Amniotic stem cell (primary cell): ENCODE measurements around the gene HIGD2A.
"Not testable (repeated sequence)": the region's sequence is repeated elsewhere in the genome, so short reads cannot be mapped to it uniquely, and the experiment has no call there.

Experiments
- DNase-seq: peaks from one replicate; lab custom pipeline; 2025; lab: John Stamatoyannopoulos, UW

Gene HIGD2A

DNA sequence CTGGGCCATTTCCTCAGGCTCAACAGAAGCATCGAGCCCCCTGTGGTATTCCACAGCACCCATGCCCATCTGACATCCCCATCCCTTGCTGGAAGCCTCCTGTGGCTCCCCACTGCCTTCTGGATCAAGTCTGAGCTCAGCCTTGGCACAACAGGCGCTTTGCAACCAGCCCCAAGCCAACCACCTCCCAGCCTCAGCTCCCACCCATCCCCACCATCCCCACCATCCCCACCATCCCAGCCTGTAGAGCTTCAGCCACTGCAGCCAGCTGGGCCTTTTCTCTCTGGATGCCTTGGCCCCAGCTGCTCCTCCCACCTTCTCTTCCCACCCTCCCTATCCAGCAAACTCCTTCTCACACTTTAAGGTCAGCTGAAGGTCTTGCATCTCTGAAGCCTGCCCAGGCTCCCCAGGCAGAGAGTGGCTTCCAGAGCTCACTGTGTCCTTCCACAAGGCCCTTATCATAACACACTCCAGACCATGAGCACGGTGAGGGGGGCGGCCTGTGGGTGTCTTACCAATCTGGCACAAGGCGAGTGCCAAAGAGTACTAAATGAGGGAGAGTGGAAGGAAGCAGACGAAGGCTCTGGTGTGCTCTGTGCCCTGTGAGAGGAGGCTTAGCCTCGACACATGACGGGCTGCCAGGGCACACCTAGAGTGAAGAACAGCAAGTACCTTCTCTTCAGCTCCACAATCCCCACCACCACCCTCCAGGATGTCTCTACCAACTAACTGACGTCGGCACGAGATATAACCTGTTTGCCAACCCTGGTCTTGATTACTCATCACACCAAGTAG lies 6.5 kb downstream of the HIGD2A start:
- no peak for DNase-seq

DNA sequence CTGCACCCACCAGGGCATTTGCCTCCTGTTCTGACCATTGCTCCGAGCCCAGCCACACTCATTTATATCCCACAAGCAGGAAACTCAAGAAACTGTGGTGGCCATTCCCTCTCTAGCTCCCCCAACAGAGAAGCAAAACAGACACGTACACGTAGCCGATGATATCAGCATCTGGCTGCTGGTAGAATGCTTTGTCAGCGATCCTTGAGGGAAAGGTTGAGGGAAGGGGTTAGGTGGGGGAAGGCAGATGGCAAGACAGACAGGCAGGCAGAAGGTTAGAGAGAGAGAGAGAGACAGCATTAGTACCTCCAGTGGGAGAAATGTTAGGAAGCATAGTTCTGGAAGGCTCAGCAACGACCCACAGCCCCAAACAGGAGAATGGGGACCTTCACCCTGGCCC lies 7.8 kb downstream of the HIGD2A start:
- no peak for DNase-seq

DNA sequence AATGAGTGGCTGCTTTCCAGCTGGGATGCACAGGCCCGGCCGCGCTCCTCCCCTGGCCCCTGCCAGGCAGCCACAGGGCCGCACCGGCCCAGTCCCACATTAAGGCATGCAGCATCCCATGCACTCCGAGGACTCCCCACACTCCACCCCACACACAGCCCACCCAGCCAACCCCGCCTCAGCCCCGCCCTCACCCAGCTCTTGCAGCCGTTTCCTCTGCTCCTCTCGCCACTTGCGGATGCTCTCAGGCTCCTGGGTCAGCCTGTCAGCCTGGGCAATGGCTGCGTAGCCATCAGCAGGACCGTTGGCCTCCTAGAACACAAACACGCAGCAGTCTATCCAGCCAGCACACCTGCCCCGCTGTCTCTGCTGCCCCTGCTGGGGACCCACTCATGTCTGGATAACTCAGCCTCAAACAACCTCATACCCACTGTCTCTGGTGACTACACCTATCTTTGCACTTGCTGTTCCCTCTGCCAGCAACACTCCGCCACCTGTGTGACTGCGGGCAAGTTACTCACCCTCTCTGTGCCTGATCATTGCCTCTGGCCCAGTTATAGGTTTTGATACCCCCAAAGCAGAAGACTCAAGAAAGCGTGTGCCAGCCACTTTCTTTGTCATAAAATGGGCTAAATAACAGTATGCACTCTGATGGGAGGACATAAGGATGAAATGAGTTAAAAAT lies 9.3 kb downstream of the HIGD2A start:
- no peak for DNase-seq

DNA sequence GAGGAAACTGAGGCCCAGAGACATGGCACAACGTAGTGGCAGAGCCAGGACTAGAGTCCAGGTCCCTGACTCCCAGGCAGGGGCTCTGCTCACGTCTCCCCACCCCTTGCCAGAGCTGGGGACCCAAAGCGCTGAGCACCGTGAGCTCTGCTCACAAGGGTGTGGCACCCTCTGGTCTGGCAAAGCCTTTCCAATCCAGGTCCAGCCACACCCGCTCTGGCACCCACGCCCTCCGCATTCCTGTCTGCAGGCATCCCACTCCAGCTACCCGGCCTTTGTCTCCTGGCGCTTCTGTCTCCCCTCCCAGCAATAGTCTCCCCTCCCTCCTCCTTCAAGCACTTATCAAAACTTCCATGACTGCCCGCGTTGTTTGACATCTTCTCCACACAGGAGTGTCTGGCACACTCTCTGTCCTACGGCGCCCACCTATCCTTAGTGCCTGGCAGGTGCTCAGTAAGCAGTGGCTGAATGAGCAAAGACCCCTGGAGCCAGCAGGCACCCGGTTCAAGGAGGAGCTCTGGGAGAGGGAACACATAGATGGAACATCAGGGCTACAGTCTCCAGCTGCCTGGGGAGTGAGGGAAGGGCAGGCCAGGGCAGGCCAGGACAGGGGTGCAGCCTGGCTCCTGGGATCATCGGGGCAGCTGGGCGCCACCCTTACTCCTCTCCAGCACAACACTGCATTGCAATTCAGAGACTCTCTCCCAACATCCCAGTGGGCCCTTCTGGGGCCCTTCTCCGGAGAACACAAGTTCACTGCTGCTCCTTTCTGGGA lies 12.0 kb downstream of the HIGD2A start:
- DNase-seq, result no peak

DNA sequence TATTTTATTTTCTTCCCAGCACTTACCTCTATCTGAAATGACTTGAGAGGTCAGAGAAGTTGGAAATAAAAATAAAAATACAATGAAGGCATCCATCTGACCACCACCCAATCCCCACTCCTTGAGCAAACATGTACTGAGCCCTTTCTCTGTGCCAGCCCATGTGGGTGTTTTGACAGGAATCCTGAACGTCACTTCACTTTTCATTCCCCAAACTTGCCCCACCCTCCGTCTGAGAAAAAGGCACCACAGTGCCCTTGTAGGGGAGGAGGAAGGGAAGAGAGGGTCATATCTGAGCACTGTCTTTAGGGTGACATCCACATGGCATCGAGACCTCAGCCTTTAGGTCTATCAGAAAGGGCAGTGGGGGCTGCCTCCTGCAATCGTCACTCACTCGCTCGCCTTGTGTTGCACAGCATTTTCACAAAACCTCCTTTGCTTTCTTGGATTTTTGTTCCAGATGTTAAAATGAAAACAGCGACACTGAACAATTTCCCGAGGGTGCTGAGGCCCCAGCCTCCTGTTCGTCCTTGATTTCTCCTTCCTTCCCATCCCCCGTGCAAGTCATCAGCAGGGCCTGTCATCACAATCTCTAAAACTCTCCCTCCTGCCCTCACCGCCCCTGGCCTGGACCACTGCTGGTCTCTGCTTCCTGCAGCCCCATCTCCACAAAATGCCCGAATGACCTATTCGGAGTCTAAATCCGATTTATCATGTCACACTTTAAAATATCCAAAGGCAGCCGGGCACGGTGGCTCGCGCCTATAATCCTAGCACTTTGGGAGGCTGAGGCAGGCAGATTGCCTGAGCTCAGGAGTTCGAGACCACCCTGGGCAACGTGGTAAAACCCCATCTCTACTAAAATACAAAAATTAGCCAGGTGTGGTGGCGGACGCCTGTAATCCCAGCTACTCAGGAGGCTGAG lies 13.0 kb downstream of the HIGD2A start:
- DNase-seq, result no peak

DNA sequence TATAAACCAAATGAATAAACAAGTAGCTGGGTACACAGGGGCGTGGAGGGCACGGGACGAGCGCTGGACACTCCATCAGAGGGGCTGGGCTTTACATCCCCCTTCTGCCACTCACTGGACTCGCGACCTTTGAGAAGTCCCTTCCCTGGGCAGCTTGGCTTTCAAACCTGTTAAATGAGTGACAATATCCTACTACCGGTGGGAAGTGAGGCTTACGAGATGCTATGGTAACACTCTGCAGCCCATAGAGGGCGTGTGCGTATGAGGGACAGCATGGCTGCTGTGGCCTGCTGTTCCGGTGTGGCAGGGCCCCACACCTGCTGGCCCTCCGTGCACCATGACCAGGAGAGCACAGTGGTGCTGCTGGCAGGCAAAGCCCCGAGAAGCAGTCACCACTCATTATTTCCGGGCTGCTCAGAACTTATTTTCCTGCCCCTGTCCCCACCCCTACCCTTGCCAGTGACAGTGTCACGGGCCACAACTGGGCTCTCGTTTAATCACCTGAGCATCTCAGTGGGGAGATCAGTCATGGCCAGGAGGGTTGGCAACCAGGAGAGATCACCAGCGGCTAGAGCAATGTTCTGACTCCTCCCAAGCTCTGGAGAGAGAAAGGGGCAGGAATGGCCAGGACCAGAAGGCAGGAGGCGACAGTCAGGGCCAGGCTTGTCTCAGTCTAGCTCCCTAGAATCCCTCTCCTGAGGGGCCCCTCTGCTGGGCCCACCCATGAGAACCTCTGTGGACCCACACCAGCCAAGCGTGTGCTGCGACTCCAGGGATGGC lies 17.3 kb downstream of the HIGD2A start:
- DNase-seq, result no peak

DNA sequence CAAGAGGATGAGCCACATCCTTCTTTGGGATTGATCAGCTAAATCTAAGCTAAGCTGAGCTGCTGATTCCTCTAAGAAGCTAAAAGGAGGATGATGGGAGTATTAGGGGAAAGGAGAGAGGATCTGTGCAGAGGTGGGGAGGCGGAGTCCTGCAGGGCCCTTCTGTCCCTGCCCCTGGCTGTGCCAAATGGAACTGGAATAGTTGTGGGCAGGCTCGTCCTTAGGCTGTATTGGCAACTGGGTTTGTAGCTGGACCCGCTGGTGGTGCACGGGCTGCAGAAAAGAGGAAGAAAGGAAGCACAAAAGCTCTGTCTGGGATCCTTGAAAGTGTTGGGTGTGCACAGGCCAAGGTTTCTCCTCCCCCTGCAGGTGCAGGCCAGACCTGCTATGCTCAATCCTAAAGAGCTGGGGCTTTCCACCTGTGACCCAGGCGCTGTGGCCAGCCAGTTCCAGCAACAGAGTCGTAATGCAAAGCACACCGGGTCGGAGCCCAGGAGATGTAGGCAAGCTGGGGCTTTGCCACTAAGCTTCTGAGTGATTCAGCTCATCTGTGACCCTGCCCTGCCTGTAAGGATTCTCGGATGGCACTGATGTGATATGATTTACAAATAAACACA lies 18.0 kb downstream of the HIGD2A start:
- DNase-seq, result no peak

DNA sequence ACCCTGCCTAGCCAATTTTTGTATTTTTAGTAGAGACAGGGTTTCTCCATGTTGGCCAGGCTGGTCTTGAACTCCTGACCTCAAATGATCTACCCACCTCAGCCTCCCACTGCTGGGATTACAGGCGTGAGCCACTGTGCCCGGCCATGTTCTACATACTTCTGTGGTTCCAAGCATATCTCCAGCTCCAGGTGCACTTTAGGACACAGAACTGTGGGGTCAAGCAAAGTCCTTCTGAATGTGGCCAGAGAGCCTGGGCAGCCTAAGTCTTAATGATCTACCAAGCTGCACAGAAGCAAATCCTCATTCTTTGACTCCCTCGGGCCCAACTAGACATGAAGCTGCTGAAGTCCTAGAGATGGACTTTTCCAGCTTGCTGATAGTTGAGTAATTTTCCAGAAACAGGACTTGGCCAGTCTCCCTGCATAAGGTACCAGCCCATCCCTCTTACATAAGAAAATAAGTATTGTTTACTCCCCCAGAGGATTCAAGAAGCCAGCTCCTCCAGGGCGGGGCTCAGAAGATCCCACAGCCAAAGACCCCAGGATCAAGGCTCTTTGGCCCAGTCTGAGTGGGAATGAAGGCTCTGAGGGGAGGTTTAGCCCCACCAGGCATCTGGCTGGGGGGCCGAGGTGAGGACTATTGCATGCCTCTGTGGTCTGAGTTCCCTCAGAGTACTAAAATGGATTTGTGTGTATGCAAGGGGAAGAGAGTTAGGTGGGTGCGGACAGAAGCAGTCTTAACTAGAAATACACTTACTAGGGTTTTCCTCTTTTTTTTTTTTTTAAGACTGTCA lies 19.1 kb downstream of the HIGD2A start:
- DNase-seq, result no peak

DNA sequence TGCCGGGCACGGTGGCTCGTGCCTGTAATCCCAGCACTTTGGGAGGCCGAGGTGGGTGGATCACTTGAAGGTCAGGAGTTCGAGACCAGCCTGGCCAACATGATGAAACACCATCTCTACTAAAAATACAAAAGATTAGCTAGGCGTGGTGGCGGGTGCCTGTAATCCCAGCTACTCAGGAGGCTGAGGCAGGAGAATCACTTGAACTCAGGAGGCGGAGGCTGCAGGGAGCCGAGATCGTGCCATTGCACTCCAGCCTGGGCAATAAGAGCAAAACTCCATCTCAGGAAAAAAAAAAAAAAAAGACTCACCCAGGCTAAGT lies 19.7 kb downstream of the HIGD2A start:
- DNase-seq, result not testable (repeated sequence)

DNA sequence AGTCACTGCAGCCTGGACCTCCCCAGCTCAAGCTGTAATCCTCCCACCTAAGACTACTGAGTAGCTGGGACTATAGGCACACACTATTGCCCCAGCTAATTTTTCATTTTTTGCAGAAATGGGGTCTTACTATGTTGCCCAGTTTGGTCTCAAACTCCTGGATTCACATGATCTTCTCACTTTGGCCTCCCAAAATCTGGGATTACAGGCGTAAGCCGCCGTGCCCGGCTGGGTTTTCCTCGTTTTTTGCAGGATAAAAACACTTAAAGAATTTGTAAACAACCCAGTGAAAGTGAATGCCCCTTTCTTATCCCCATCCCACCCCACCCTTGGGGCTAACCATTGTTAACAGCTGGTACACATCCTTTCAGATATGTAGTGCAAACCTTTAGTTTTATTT lies 20.0 kb downstream of the HIGD2A start:
- no peak for DNase-seq

DNA sequence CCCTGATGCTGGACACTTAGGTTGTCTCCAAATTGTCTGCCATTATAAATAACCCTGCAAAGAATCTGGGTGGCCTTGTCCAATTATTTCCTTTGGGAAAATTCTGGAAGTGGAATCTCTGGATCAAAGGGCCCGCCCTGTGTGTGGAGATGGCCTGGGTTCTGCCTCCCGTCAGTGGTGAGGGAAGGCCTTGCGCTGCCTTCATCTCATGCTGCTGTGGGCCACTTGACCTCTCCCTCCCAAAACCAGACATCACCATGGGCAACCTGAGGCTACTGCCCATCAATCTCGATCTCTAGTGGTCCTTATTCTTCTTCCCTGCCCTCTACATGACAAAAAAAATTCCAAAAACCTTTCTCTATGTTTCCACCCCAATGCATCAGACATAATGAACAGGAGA lies 21.2 kb downstream of the HIGD2A start:
- DNase-seq, result no peak

DNA sequence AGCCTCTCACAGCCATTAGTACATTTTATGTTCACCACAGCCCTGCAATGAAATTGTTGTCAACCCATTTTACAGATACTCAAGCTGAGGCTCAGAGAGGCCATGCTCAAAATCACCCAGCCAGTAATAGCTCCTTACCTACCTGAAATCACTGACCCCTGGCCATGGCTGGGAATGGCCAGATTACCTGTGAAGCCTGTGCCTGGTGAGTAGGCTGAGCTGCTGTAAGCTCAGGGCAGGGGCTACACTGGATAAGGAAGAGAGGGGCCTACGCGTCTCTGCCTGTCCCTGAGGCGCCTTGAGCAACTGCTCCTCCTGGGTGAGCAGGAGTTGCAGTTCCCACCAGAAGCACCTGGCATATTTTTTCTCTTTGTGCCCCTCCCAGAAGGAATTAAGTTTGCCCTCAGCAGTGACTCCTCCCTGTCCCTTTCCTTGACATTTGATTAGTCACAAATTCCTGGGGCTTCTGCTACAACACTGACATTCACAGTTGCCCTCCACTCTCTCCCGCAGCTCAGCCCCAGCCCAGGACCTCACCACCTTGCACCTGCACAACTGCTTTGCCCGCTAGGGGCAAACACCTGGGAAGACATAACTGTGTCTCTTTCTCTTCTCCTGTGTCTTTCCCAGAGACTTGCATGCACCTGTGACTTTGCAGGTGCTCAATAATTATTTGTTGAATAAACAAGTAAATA lies 22.1 kb downstream of the HIGD2A start:
- no peak for DNase-seq

DNA sequence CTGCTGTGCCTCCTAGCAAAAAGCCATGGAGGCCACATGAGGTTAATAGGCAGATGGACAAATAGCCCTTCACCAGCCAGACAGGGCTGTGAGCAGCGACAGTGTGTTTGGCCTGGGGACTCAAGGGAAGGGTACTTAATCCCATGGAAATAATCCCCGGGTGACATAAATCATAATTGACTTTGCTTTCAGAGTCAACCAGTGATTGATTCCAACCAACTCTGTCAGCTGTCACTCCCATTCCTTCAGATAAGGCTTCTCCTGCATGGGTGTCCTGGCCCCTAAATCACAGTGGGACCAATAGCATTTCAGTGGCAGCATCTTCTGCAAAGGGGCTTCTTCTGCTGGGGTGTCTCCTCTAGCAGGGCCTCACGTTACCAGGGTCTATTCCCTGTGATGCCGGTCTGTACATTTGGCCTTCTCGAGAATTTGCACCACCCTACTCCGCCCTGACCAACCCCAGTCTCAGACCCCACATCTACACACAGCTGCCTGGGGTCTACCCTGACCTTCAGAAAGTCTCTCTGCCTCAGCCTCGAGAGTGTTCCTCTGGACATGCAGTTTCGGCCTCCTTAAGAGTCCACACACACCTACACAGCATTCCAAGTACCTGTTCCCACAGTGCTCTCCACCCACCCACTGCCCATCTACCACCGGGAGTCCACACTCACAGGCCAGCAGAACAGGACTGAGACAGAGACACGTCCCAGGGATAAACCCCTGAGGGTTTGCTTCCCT lies 24.1 kb downstream of the HIGD2A start:
- DNase-seq, result no peak

DNA sequence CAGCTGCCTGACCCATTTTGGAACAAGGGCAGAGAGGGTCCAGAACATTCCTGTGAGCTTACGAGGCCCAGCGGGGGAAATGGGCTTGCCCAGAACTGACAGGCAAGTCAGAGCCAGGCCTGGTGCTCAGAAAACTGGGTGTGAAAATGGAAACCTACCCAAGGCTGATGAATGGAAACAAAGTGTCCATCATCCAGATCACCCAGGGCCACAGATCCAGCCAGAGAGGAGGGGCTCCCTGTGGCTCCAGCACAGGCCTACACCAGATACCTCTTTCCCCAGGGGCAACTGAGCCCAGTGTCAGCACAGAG lies 24.7 kb downstream of the HIGD2A start:
- no peak for DNase-seq

DNA sequence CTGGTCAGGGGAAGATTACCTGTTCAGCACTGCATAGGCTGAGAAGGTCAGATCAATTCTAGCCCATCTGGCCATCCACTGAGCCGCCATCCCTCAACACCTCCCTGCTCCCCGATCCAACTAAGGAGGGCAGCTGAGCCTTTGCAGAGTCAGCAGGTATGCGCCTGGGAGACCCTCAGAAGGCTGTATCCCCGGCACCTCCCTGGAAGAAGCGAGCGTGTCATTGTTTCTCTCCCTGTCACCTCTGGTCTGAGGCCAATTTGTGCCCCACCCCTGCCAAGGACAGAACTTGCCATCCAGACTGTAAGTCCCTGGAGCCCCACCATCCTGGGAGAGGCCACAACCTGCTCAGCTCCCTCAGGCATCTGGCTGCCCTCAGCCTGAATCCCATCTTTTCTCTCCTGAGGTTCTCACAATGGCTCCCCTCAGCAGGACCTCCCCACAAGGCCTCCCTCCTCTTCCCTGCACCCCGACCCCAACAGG lies 25.2 kb downstream of the HIGD2A start:
- no peak for DNase-seq

DNA sequence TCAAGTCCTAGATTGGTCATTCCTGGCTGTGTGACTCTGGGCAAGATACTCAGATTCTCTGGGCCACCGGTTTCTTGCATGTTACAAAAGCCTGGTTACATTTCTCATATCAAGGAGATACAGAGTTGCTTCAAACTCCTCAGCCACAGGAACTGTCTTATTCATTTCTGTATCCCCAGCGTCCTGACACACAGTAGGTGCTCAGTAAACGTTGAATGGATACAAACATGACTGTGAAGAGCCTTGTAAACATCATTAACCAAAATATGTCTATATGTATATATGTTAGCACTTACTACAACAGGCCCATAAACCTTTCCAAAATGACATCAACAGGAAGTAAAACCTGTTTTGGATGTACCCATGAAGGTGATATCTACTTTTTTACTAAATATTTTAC lies 26.2 kb downstream of the HIGD2A start:
- no peak for DNase-seq

DNA sequence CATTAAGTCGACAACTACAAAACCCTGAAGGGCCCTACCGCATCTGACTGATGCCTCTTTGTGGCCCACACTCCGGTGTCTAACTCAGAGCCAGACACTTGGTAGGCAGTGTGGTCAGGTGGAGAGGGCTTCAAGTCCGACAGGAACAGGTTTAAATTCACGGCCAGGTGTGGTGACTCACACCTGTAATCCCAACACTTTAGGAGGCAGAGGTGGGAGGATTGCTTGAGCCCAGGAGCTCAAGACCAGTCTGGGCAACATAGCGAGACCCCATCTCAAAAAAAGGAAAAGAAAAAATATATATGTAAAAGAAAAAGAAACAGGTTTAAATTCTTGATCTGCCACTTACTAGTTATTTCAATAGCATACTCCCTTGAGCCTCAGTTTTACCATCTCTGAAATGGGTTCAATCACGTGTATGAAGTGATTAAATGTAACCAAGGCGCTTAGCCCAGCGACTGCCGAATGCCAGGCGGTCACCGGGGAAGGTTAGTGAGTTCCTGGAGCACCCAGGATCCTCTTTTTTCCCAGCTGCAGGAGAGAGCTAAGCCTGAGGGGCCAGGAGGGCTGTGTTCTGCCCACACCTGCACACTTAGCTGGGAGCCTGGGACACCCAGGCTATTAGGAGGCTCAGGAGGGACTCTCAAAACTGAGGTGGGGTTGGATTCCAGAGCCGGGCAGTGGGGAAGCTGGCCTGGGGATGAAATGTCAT lies 26.8 kb downstream of the HIGD2A start:
- no peak for DNase-seq
